ENCODE results near the gene SMYD3. TPM values are rescaled to one million over a fixed set of nuclear protein-coding genes. Genes with fewer than 3 reads are reported as not detected.

The SMYD3 gene
- total and polyA plus RNA-seq, 9 of the 15 experiments (the other 6 are each of a cell fraction or from before 2014, with no cell fraction given) = 128 to 440 (median 197) TPM

- TF ChIP-seq THRB (CRISPR knock-in tag; conservative IDR thresholded peaks at IDR 0.05) (no peak), TFAP4 (CRISPR knock-in tag; IDR thresholded peaks at IDR 0.05; ENCODE audit: borderline replicate concordance) (peak; percentile 86), ZMIZ1 (IDR thresholded peaks at IDR 0.05; ENCODE audit: low read depth in 2 of 2, low read length in 2 of 2) (no peak), ZNF398 (CRISPR knock-in tag; IDR thresholded peaks at IDR 0.05) (no peak), USF1 (CRISPR knock-in tag; IDR thresholded peaks at IDR 0.05) (peak; percentile 90), SP1 (CRISPR knock-in tag; IDR thresholded peaks at IDR 0.05) (peak; percentile 64), POLR2H (tag; IDR thresholded peaks at IDR 0.05; ENCODE audit: low read depth) (peak; percentile 66; the same call in 1 of the 2 replicates), SMARCA4 (IDR thresholded peaks at IDR 0.05) (peak; percentile 63; the same call in 1 of the 2 replicates), MTA1 (IDR thresholded peaks at IDR 0.05; ENCODE audit: borderline replicate concordance) (no peak), SMAD2 (IDR thresholded peaks at IDR 0.05; ENCODE audit: low read depth, low read length) (no peak), PRDM10 (IDR thresholded peaks at IDR 0.05; ENCODE audit: partially characterized antibody) (peak; percentile 66), POLR2G (IDR thresholded peaks at IDR 0.05; ENCODE audit: low read depth, low read length) (peak; percentile 77), ZNF212 (CRISPR knock-in tag; IDR thresholded peaks at IDR 0.05) (no peak), MEIS2 (IDR thresholded peaks at IDR 0.05; ENCODE audit: partially characterized antibody) (peak; percentile 80), KLF10 (CRISPR knock-in tag; IDR thresholded peaks at IDR 0.05) (no peak)
Observed at GRCh38 chr1:245988393-245989078, 518.5 kb downstream of the SMYD3 start (continued).

Data from K562 (cell line).